ENCODE results near the gene KCNK4. TPM values are rescaled to one million over a fixed set of nuclear protein-coding genes. Genes with fewer than 3 reads are reported as not detected.

KCNK4 gene
- total and polyA plus RNA-seq, 2 of the 13 experiments (the other 11 are each of a cell fraction or from before 2014, with no cell fraction given), result not detected

GRCh38 chr11:64275031-64275800 is 15.9 kb upstream of the KCNK4 start:
- Histone ChIP-seq H4K20me1 (ENCODE audit: insufficient read depth, low read length) (no peaks in the 10 kb centered on the region), H3K36me3 (replicated peaks in 1 of 2; ENCODE audit: control insufficient read depth in 1 of 2, insufficient read depth in 2 of 2, low read length in 2 of 2) (peaks cover 2 to 7% of the 10 kb centered on the region in 2 experiments; a peak in 1 of 5 replicates), H3K27ac (ENCODE audit: extremely low read length, insufficient read depth, low read length) (no peak overlapping the region), H3K9me3 (ENCODE audit: low read length) (no peaks in the 10 kb centered on the region), H3K4me3 (replicated peaks in 1 of 3; ENCODE audit: insufficient read depth in 1 of 3, low read depth in 2 of 3, low read length in 3 of 3) (no peak overlapping the region), H2AFZ (ENCODE audit: low read length) (no peak overlapping the region), H3K4me1 (ENCODE audit: insufficient read depth, low read length) (peaks cover 23% of the 10 kb centered on the region), H3K79me2 (ENCODE audit: insufficient read depth, low read length) (peaks cover 9% of the 10 kb centered on the region), H3K9ac (ENCODE audit: insufficient read depth, low read depth, low read length) (no peak overlapping the region), H3K4me2 (ENCODE audit: low read depth, low read length) (no peak overlapping the region), H3K27me3 (ENCODE audit: control insufficient read depth in 1 of 2, insufficient read depth in 2 of 2, low read length in 2 of 2) (no peaks in the 10 kb centered on the region)
- ChIA-PET CTCF (ENCODE audit: low intra/inter-chr PET ratio, low total read pairs) (no interaction called here), POLR2A (interaction anchor here (0.6 to 1.1 kb wide), 3 partner anchors 29 to 91 kb away, joined by 3 to 6 read pairs (median 3); partner anchors contain the start of gene FKBP2)
- no peak for ATAC-seq
- TF ChIP-seq MEF2D (CRISPR knock-in tag; IDR thresholded peaks at IDR 0.05) (no peak), AGO2 (optimal IDR thresholded peaks at IDR 0.05; ENCODE audit: low read depth, low read length) (peak; percentile 41)
- 95% methylated on average over 8 of the region's 15 CpGs for WGBS (ENCODE audit: low lambda C conversion rate)
- no peak for DNase-seq (ENCODE audit: low spot score)
- in situ Hi-C loops (cut with HindIII; ENCODE audit: extremely low pct_ligation_motif_present, low pct_unique_long_range_greater_than_20kb), result no loop called here
- no TSS peak for BruUV-seq (replicated peaks)
- intact Hi-C loops (cut with micrococcal nuclease; ENCODE audit: unreplicated experiment), result no loop called here
- no peak for FAIRE-seq

- Histone ChIP-seq H3K9ac (ENCODE audit: insufficient read depth, low read depth, low read length) (no peak overlapping the region), H3K4me2 (ENCODE audit: low read depth, low read length) (no peak overlapping the region), H3K4me1 (ENCODE audit: insufficient read depth, low read length) (peaks cover 23% of the 10 kb centered on the region), H3K79me2 (ENCODE audit: insufficient read depth, low read length) (peaks cover 9% of the 10 kb centered on the region), H4K20me1 (ENCODE audit: insufficient read depth, low read length) (no peaks in the 10 kb centered on the region), H3K36me3 (replicated peaks in 1 of 2; ENCODE audit: control insufficient read depth in 1 of 2, insufficient read depth in 2 of 2, low read length in 2 of 2) (peaks cover 2 to 7% of the 10 kb centered on the region in 2 experiments; a peak in 1 of 5 replicates), H3K4me3 (replicated peaks in 1 of 3; ENCODE audit: insufficient read depth in 1 of 3, low read depth in 2 of 3, low read length in 3 of 3) (no peak overlapping the region), H3K27me3 (ENCODE audit: control insufficient read depth in 1 of 2, insufficient read depth in 2 of 2, low read length in 2 of 2) (no peaks in the 10 kb centered on the region), H3K27ac (ENCODE audit: extremely low read length, insufficient read depth, low read length) (no peak overlapping the region), H3K9me3 (ENCODE audit: low read length) (no peaks in the 10 kb centered on the region), H2AFZ (ENCODE audit: low read length) (no peak overlapping the region)
- in situ Hi-C loops (cut with HindIII; ENCODE audit: extremely low pct_ligation_motif_present, low pct_unique_long_range_greater_than_20kb) (no loop called here), intact Hi-C loops (cut with micrococcal nuclease; ENCODE audit: unreplicated experiment) (no loop called here)
- no peak for DNase-seq (ENCODE audit: low spot score)
- no peak for TF ChIP-seq BATF2 (CRISPR knock-in tag; IDR thresholded peaks at IDR 0.05)
- TF ChIP-seq ZNF256 (CRISPR knock-in tag; conservative IDR thresholded peaks at IDR 0.05), result no peak
- no peak for TF ChIP-seq KLF16 (CRISPR knock-in tag; IDR thresholded peaks at IDR 0.05)
- TF ChIP-seq EP300 (IDR thresholded peaks at IDR 0.05; ENCODE audit: low read depth in 2 of 2, low read length in 2 of 2), result no peak
- no peak for TF ChIP-seq EP300 (CRISPR knock-in tag; IDR thresholded peaks at IDR 0.05; ENCODE audit: borderline replicate concordance)
- TF ChIP-seq SRSF9 (IDR thresholded peaks at IDR 0.05; ENCODE audit: borderline replicate concordance, insufficient read depth, low read depth, low read length, poor library complexity, severe bottlenecking), result no peak
- TF ChIP-seq TCF7L2 (IDR thresholded peaks at IDR 0.05; ENCODE audit: low read depth, low read length), result no peak
- TF ChIP-seq CEBPB (IDR thresholded peaks at IDR 0.05; ENCODE audit: borderline replicate concordance, low read depth, low read length), result no peak
- TF ChIP-seq FIP1L1 (IDR thresholded peaks at IDR 0.05; ENCODE audit: borderline replicate concordance, insufficient read depth, low read depth, low read length), result no peak
- TF ChIP-seq ZBTB14 (CRISPR knock-in tag; IDR thresholded peaks at IDR 0.05), result no peak
- no peak for TF ChIP-seq MAFF (IDR thresholded peaks at IDR 0.05; ENCODE audit: low read depth, low read length)
- TF ChIP-seq ZNF850 (CRISPR knock-in tag; conservative IDR thresholded peaks at IDR 0.05), result no peak
- no peak for TF ChIP-seq ZNF607 (CRISPR knock-in tag; IDR thresholded peaks at IDR 0.05; ENCODE audit: borderline replicate concordance)
- BruUV-seq (replicated peaks), result no TSS peak
- ChIA-PET POLR2A (interaction anchor here (0.6 kb wide), 1 partner anchor 92 kb away, joined by 3 read pairs; no protein-coding TSS in a partner anchor), CTCF (ENCODE audit: low intra/inter-chr PET ratio, low total read pairs) (no interaction called here)
- no peak for FAIRE-seq
- no peak for ATAC-seq
- WGBS (ENCODE audit: low lambda C conversion rate), result 79% methylated on average over 2 of the region's 2 CpGs
Observed at GRCh38 chr11:64275841-64276240, 15.3 kb upstream of the KCNK4 start.

All from HepG2 (cell line).